Neuronal stem cell (in vitro differentiated cells): ENCODE data around the gene FHIT.
"Not testable (repeated sequence)": the region's sequence is repeated elsewhere in the genome, so short reads cannot be mapped to it uniquely, and the experiment has no call there.

Experiments
- DNase-seq: peaks from one replicate; pipeline ENCODE4 v3.0.0-alpha.2; 2013; ENCODE audit warnings: low spot score
- H2AFZ ChIP-seq: one replicate; pipeline ENCODE4 v1.6.1; 2013; ENCODE audit warnings: mild to moderate bottlenecking, low read length, inconsistent platforms
- H2AK5ac ChIP-seq: 2 replicates; pipeline ENCODE4 v1.6.1; 2013; ENCODE audit warnings: low read depth, mild to moderate bottlenecking, inconsistent platforms, low read length, moderate library complexity, mixed read lengths
- H2BK120ac ChIP-seq: 2 replicates; pipeline ENCODE4 v1.6.1; 2013; ENCODE audit warnings: low read depth, mild to moderate bottlenecking, inconsistent platforms, low read length, moderate library complexity, mixed read lengths
- H2BK12ac ChIP-seq: one replicate; pipeline ENCODE4 v1.6.1; 2013; ENCODE audit warnings: low read length, inconsistent platforms
- H2BK15ac ChIP-seq: 2 replicates; pipeline ENCODE4 v1.6.1; 2013; ENCODE audit warnings: mild to moderate bottlenecking, low read length, inconsistent platforms, mixed read lengths
- H2BK5ac ChIP-seq: one replicate; pipeline ENCODE4 v1.6.1; 2013; ENCODE audit warnings: inconsistent platforms, mild to moderate bottlenecking, low read length, moderate library complexity
- H3K14ac ChIP-seq: one replicate; pipeline ENCODE4 v1.6.1; 2013; ENCODE audit warnings: low read length, inconsistent platforms
- H3K18ac ChIP-seq: 2 replicates; pipeline ENCODE4 v1.6.1; 2013; ENCODE audit warnings: low read length, inconsistent platforms
- H3K23ac ChIP-seq: 2 replicates; pipeline ENCODE4 v1.6.1; 2013; ENCODE audit warnings: low read depth, mild to moderate bottlenecking, mixed read lengths, low read length, inconsistent platforms; ENCODE audit not compliant: poor library complexity
- H3K27ac ChIP-seq: replicated peaks from 3 replicates; pipeline ENCODE4 v1.5.1; 2013; ENCODE audit warnings: low read length, inconsistent platforms
- H3K27me3 ChIP-seq, 3 experiments: 2 replicates each; pipeline ENCODE4 v1.6.1; 2013; ENCODE audit warnings: low read length in 3 of 3, mild to moderate bottlenecking in 2 of 3, inconsistent platforms in 1 of 3, low read depth in 1 of 3, mixed read lengths in 1 of 3, moderate library complexity in 1 of 3; ENCODE audit not compliant: control insufficient read depth in 3 of 3, insufficient read depth in 3 of 3
- H3K36me3 ChIP-seq, 2 donors: replicated peaks in 1 of 2; 2 replicates each; pipeline ENCODE4 v1.6.1; 2013; ENCODE audit warnings: low read length in 2 of 2; ENCODE audit not compliant: control insufficient read depth in 2 of 2, insufficient read depth in 2 of 2
- H3K4ac ChIP-seq: 2 replicates; pipeline ENCODE4 v1.6.1; 2013; ENCODE audit warnings: inconsistent platforms, mild to moderate bottlenecking, low read length, moderate library complexity
- H3K4me1 ChIP-seq, 2 donors: 1 replicate in 1 of 2; 2 replicates in 1 of 2; pipeline ENCODE4 v1.6.1; 2013; ENCODE audit warnings: low read length in 2 of 2, low read depth in 1 of 2; ENCODE audit not compliant: control insufficient read depth in 2 of 2, insufficient read depth in 1 of 2
- H3K4me2 ChIP-seq: one replicate; pipeline ENCODE4 v1.6.1; 2013; ENCODE audit warnings: mild to moderate bottlenecking, low read length, inconsistent platforms; ENCODE audit not compliant: insufficient read depth, poor library complexity, severe bottlenecking
- H3K4me3 ChIP-seq, 2 donors: 2 replicates each; pipeline ENCODE4 v1.5.1; 2013; ENCODE audit warnings: low read length in 2 of 2, mild to moderate bottlenecking in 2 of 2, inconsistent platforms in 1 of 2, moderate library complexity in 1 of 2
- H3K79me1 ChIP-seq: one replicate; pipeline ENCODE4 v1.6.1; 2013; ENCODE audit warnings: low read depth, mild to moderate bottlenecking, inconsistent platforms, low read length, moderate library complexity
- H3K9ac ChIP-seq: one replicate; pipeline ENCODE4 v1.6.1; 2013; ENCODE audit warnings: mild to moderate bottlenecking, low read depth, low read length, inconsistent platforms; ENCODE audit not compliant: poor library complexity
- H3K9me3 ChIP-seq, 2 donors: replicated peaks in 1 of 2; 2 replicates each; pipeline versions ENCODE3 to v1.6.1; 2013; ENCODE audit warnings: low read length in 2 of 2, mild to moderate bottlenecking in 2 of 2, inconsistent platforms in 1 of 2, low read depth in 1 of 2, mixed read lengths in 1 of 2, moderate library complexity in 1 of 2; ENCODE audit not compliant: control insufficient read depth in 2 of 2, insufficient read depth in 1 of 2
- H4K8ac ChIP-seq: one replicate; pipeline ENCODE4 v1.6.1; 2013; ENCODE audit warnings: low read depth, mild to moderate bottlenecking, inconsistent platforms, low read length, moderate library complexity
- H4K91ac ChIP-seq: one replicate; pipeline ENCODE4 v1.6.1; 2013; ENCODE audit warnings: low read length, low read depth, mild to moderate bottlenecking, inconsistent platforms; ENCODE audit not compliant: poor library complexity
- WGBS, 2 donors: extraction: QIAGEN DNeasy Blood & Tissue Kit; methylation state at CpG; one replicate each; pipeline ENCODE4 v1.1.7; 2013; ENCODE audit warnings: missing lambda C conversion rate in 2 of 2, mixed read lengths in 1 of 2; ENCODE audit not compliant: insufficient read length in 2 of 2, insufficient replicate concordance in 1 of 2; ENCODE audit errors: extremely low coverage in 2 of 2; 5-methylcytosine and 5-hydroxymethylcytosine counted together

Gene FHIT

GRCh38 chr3:59937201-59937600 is 1314.1 kb downstream of the FHIT start:
- Histone ChIP-seq H3K27ac (no peak overlapping the region), H3K27me3 (no peaks in the 10 kb centered on the region), H3K14ac (no peak overlapping the region), H2BK120ac (no peak overlapping the region), H2AK5ac (no peak overlapping the region), H4K91ac (no peak overlapping the region), H3K9me3 (no peaks in the 10 kb centered on the region), H3K4me1 (no peaks in the 10 kb centered on the region), H3K4me3 (no peak overlapping the region), H2BK5ac (no peak overlapping the region), H3K79me1 (no peaks in the 10 kb centered on the region), H2AFZ (no peak overlapping the region), H2BK12ac (no peak overlapping the region), H3K18ac (no peak overlapping the region), H2BK15ac (no peak overlapping the region), H3K23ac (no peak overlapping the region), H4K8ac (no peak overlapping the region), H3K36me3 (no peaks in the 10 kb centered on the region), H3K9ac (no peak overlapping the region), H3K4me2 (no peak overlapping the region), H3K4ac (no peak overlapping the region)
- no peak for DNase-seq
- WGBS, 2 donors: no CpG with 5 or more reads among the region's 4 CpGs

- no CpG with 5 or more reads among the region's 3 CpGs for WGBS, 2 donors
- H3K9ac ChIP-seq: no peak overlapping the region
- no peak overlapping the region for H2AFZ ChIP-seq
- no peaks in the 10 kb centered on the region for H3K9me3 ChIP-seq
- H3K4ac ChIP-seq: no peak overlapping the region
- no peak overlapping the region for H2BK5ac ChIP-seq
- no peak overlapping the region for H2BK15ac ChIP-seq
- no peaks in the 10 kb centered on the region for H3K36me3 ChIP-seq
- no peaks in the 10 kb centered on the region for H3K4me1 ChIP-seq
- DNase-seq: no peak
- no peaks in the 10 kb centered on the region for H3K27me3 ChIP-seq
- H3K14ac ChIP-seq: no peak overlapping the region
- H2BK12ac ChIP-seq: no peak overlapping the region
- no peak overlapping the region for H3K23ac ChIP-seq
- no peak overlapping the region for H2BK120ac ChIP-seq
- H3K27ac ChIP-seq: no peak overlapping the region
- H4K8ac ChIP-seq: no peak overlapping the region
- no peak overlapping the region for H2AK5ac ChIP-seq
- H3K4me2 ChIP-seq: no peak overlapping the region
- no peak overlapping the region for H3K4me3 ChIP-seq
- no peak overlapping the region for H4K91ac ChIP-seq
- no peak overlapping the region for H3K18ac ChIP-seq
- no peaks in the 10 kb centered on the region for H3K79me1 ChIP-seq
Observed at GRCh38 chr3:59936472-59936871, 1314.8 kb downstream of the FHIT start.

GRCh38 chr3:59935025-59935424 is 1316.2 kb downstream of the FHIT start:
- no peaks in the 10 kb centered on the region for H3K4me1 ChIP-seq
- no peak overlapping the region for H3K9ac ChIP-seq
- no peaks in the 10 kb centered on the region for H3K27me3 ChIP-seq
- H3K36me3 ChIP-seq: no peaks in the 10 kb centered on the region
- H3K27ac ChIP-seq: no peak overlapping the region
- no peak overlapping the region for H3K4ac ChIP-seq
- H3K14ac ChIP-seq: no peak overlapping the region
- DNase-seq: no peak
- H2BK12ac ChIP-seq: no peak overlapping the region
- no peak overlapping the region for H2AFZ ChIP-seq
- H3K18ac ChIP-seq: no peak overlapping the region
- no peak overlapping the region for H2BK120ac ChIP-seq
- H4K8ac ChIP-seq: no peak overlapping the region
- H3K9me3 ChIP-seq: no peaks in the 10 kb centered on the region
- H4K91ac ChIP-seq: no peak overlapping the region
- H3K23ac ChIP-seq: no peak overlapping the region
- no CpG with 5 or more reads among the region's 1 CpG for WGBS, 2 donors
- no peak overlapping the region for H2AK5ac ChIP-seq
- H2BK15ac ChIP-seq: no peak overlapping the region
- no peak overlapping the region for H3K4me2 ChIP-seq
- no peak overlapping the region for H2BK5ac ChIP-seq
- H3K79me1 ChIP-seq: no peaks in the 10 kb centered on the region
- no peak overlapping the region for H3K4me3 ChIP-seq

GRCh38 chr3:59934560-59934959 is 1316.7 kb downstream of the FHIT start:
- H2AK5ac ChIP-seq: not testable (repeated sequence)

More at GRCh38 chr3:59934560-59934959, 1316.7 kb downstream of the FHIT start:
- H4K91ac ChIP-seq, H2BK12ac ChIP-seq, H3K18ac ChIP-seq, H2BK15ac ChIP-seq, H3K23ac ChIP-seq, H3K4me2 ChIP-seq, H3K36me3 ChIP-seq, H3K27ac ChIP-seq, H3K14ac ChIP-seq, H3K9ac ChIP-seq, H3K27me3 ChIP-seq, H3K79me1 ChIP-seq, H3K4me1 ChIP-seq, H3K4ac ChIP-seq, H3K4me3 ChIP-seq, H2BK5ac ChIP-seq, H2BK120ac ChIP-seq, H3K9me3 ChIP-seq, H2AFZ ChIP-seq, DNase-seq, H4K8ac ChIP-seq: not testable (repeated sequence)
- WGBS, 2 donors: no CpG with 5 or more reads among the region's 2 CpGs
